Keratinocyte (primary cell): ENCODE measurements around the gene TOX2.

Source experiments
- CTCF ChIP-seq, 3 experiments: IDR thresholded peaks in 1 of 3; conservative IDR thresholded peaks in 1 of 3; optimal IDR thresholded peaks in 1 of 3; 2 replicates in 2 of 3; 3 replicates in 1 of 3; pipeline versions ENCODE3 to v1.5.1; 2011; ENCODE audit warnings: low read length in 3 of 3, mild to moderate bottlenecking in 3 of 3, moderate library complexity in 2 of 3, control low read depth in 1 of 3, inconsistent platforms in 1 of 3; ENCODE audit not compliant: insufficient read depth in 2 of 3; ENCODE audit errors: extremely low read depth in 1 of 3
- EZH2 ChIP-seq: IDR thresholded peaks from one replicate; pipeline ENCODE4 v1.6.1; 2012; ENCODE audit warnings: inconsistent platforms, mild to moderate bottlenecking, low read length, moderate library complexity

- TF ChIP-seq CTCF (optimal IDR thresholded peaks at IDR 0.05 in 1 of 3, IDR thresholded peaks at IDR 0.05 in 1 of 3, conservative IDR thresholded peaks at IDR 0.05 in 1 of 3; ENCODE audit: extremely low read depth in 1 of 3, insufficient read depth in 2 of 3, low read length in 3 of 3) = no peak
- TF ChIP-seq EZH2 = no peak
Observed at GRCh38 chr20:43948455-43948854, 33.8 kb downstream of the TOX2 start.
